Epidermal melanocyte (primary cell): ENCODE results near the gene ABO.
"Not testable (repeated sequence)": the region's sequence is repeated elsewhere in the genome, so short reads cannot be mapped to it uniquely, and the experiment has no call there.

Experiments used
- DNase-seq: peaks from one replicate; pipeline ENCODE4 v3.0.0; 2011; ENCODE audit warnings: low spot score; ENCODE audit not compliant: insufficient read length

The ABO gene

DNA sequence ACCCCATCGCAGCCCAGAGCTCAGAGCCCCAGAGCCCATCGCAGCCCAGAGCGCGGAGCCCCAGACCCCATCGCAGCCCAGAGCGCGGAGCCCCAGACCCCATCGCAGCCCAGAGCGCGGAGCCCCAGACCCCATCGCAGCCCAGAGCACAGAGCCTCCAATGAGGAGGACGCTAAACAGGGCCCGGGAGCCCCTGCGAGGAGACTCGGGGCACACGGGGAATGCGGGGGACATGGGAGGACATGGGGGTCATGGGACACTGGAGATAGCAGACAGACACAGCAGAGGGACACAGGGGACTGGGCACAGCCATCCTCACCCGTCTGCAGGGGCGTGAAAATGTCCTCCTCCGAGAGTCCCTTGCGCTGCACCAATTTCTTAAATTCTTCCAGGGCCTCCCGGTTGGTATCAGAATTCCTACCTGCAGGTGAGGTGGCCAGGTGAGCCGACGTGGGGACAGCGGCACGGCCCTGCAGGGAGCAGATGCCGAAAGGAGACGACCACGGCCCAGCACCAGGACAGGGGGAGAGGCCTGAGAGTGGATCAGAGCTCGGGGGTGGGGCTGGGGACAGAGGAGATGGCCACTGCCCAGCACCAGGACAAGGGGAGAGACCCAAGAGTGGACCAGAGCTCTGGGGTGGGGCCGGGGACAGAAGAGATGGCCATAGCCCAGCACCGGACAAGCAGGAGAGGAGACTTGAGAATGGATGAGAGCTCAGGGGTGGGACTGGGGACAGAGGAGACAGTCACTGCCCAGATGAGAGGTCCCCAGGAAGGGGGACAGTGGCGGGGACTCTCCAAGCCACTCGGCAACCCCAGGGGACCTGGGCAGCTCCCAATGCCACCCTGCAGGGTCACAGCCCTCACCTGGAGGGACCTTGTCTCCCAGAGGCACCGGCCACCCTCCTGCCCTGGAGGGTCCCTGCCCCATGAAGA is 68.7 kb downstream of the ABO start:
- no peak for DNase-seq

DNA sequence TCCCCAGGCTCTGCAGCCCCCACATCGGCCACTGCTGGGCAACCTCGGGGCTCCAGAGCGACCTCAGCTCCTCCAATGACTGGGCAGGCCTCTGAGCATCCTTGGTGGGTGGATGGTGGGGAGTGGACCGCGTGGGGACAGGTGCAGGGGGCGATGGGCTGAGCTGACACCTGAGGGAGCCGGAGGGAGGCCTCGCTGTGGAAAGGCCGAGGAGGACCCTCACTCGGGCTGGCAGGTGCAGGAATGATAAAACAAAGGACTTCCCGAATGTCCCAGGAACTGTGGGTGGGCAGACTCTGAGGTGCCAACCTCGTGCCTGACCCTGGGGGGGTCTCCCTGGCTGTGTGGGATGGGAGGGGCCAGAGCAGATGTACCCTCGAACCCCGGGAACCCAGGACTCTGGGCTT is 69.5 kb downstream of the ABO start:
- DNase-seq: not testable (repeated sequence)
